Stimulated activated CD4-positive, alpha-beta T cell treated with anti-CD3 and anti-CD28 coated beads, Interleukin-1b, Interleukin-23, amount 100 ng/mL, for 4 hours (primary cell): ENCODE measurements around the gene OPN1MW3.
"Not testable (repeated sequence)": the region's sequence is repeated elsewhere in the genome, so short reads cannot be mapped to it uniquely, and the experiment has no call there.

Source experiments
- DNase-seq, 2 donors: peaks; one replicate each; pipeline ENCODE4 v3.0.0-alpha.2; 2020; ENCODE audit warnings: low read depth in 2 of 2

OPN1MW3 gene

GRCh38 chrX:154296731-154297130 lies 39.3 kb downstream of the OPN1MW3 start:
- DNase-seq, result no peak

GRCh38 chrX:154298312-154298711 lies 40.9 kb downstream of the OPN1MW3 start:
- DNase-seq, result no peak

- no peak for DNase-seq
Measured at GRCh38 chrX:154300816-154301215, 43.4 kb downstream of the OPN1MW3 start.

- not testable (repeated sequence) for DNase-seq
Measured at GRCh38 chrX:154302998-154303397, 45.6 kb downstream of the OPN1MW3 start.

GRCh38 chrX:154303476-154303875 lies 46.1 kb downstream of the OPN1MW3 start:
- DNase-seq, result no peak

- DNase-seq, result no peak
Measured at GRCh38 chrX:154304846-154305245, 47.5 kb downstream of the OPN1MW3 start.

- DNase-seq, result no peak
Measured at GRCh38 chrX:154305541-154306205, 48.3 kb downstream of the OPN1MW3 start.

- no peak for DNase-seq
Measured at GRCh38 chrX:154307202-154307601, 49.8 kb downstream of the OPN1MW3 start.

GRCh38 chrX:154308108-154308946 lies 50.9 kb downstream of the OPN1MW3 start:
- peak; percentile 58 to 81 for DNase-seq

GRCh38 chrX:154309041-154309775 lies 51.8 kb downstream of the OPN1MW3 start:
- DNase-seq, result no peak

- no peak for DNase-seq
Measured at GRCh38 chrX:154310616-154311536, 53.5 kb downstream of the OPN1MW3 start.

- DNase-seq, result no peak
Measured at GRCh38 chrX:154312116-154312515, 54.7 kb downstream of the OPN1MW3 start.

- DNase-seq, result no peak
Measured at GRCh38 chrX:154313147-154313546, 55.8 kb downstream of the OPN1MW3 start.

GRCh38 chrX:154315416-154315815 lies 58.0 kb downstream of the OPN1MW3 start:
- no peak for DNase-seq

- DNase-seq, result no peak
Measured at GRCh38 chrX:154317391-154317995, 60.1 kb downstream of the OPN1MW3 start.

- no peak for DNase-seq
Measured at GRCh38 chrX:154320406-154320805, 63.0 kb downstream of the OPN1MW3 start.
